ENCODE results near the gene LRRTM4. TPM values are rescaled to one million over a fixed set of nuclear protein-coding genes. Genes with fewer than 3 reads are reported as not detected.

The LRRTM4 gene
- total and polyA plus RNA-seq, 2 donors (not counting 1 experiment from before 2014, with no cell fraction given), result 0.05 TPM; not detected in 1

- Histone ChIP-seq H3K27ac (ENCODE audit: insufficient read depth, low read length) (no peak overlapping the region), H3K36me3 (ENCODE audit: control insufficient read depth, insufficient read depth, low read length) (no peaks in the 10 kb centered on the region), H3K27me3 (ENCODE audit: control insufficient read depth, insufficient read depth, low read length) (no peaks in the 10 kb centered on the region)
These were observed 413.3 kb downstream of the LRRTM4 start for GRCh38 chr2:77108915-77109314.

GRCh38 chr2:77105008-77105407, 417.2 kb downstream of the LRRTM4 start:
- Histone ChIP-seq H3K9ac (ENCODE audit: insufficient read depth, low read length) (no peak overlapping the region), H3K79me2 (ENCODE audit: control insufficient read depth, insufficient read depth, low read length) (no peaks in the 10 kb centered on the region), H3K9me3 (ENCODE audit: control insufficient read depth, insufficient read depth, low read depth, low read length) (no peaks in the 10 kb centered on the region), H3K4me2 (ENCODE audit: extremely low read depth, insufficient read depth, low read length) (no peak overlapping the region), H3K4me1 (ENCODE audit: control insufficient read depth, extremely low read depth, insufficient read depth, low read length) (no peaks in the 10 kb centered on the region), H3K27me3 (ENCODE audit: control insufficient read depth, insufficient read depth, low read length) (no peaks in the 10 kb centered on the region), H3K27ac (ENCODE audit: insufficient read depth, low read length) (no peak overlapping the region), H4K20me1 (ENCODE audit: control insufficient read depth, extremely low read depth, insufficient read depth, low read length) (no peaks in the 10 kb centered on the region), H2AFZ (ENCODE audit: low read length) (no peak overlapping the region), H3K4me3 (replicated peaks in 1 of 4; ENCODE audit: control extremely low read depth in 1 of 4, insufficient read depth in 1 of 4, low read depth in 3 of 4, low read length in 4 of 4) (no peak overlapping the region), H3K36me3 (ENCODE audit: control insufficient read depth, insufficient read depth, low read length) (no peaks in the 10 kb centered on the region)
- DNase-seq (ENCODE audit: low read depth in 2 of 2), result no peak
- TF ChIP-seq CTCF (conservative IDR thresholded peaks at IDR 0.05 in 1 of 2, IDR thresholded peaks at IDR 0.05 in 1 of 2; ENCODE audit: low read depth in 1 of 2, low read length in 2 of 2) (no peak), EZH2 (IDR thresholded peaks at IDR 0.05; ENCODE audit: low read length, missing control alignments) (no peak)

More at GRCh38 chr2:77108915-77109314, 413.3 kb downstream of the LRRTM4 start:
- Histone ChIP-seq H3K4me1 (ENCODE audit: control insufficient read depth, extremely low read depth, insufficient read depth, low read length) (no peaks in the 10 kb centered on the region), H3K4me2 (ENCODE audit: extremely low read depth, insufficient read depth, low read length) (no peak overlapping the region), H3K9ac (ENCODE audit: insufficient read depth, low read length) (no peak overlapping the region), H4K20me1 (ENCODE audit: control insufficient read depth, extremely low read depth, insufficient read depth, low read length) (no peaks in the 10 kb centered on the region), H3K4me3 (replicated peaks in 1 of 4; ENCODE audit: control extremely low read depth in 1 of 4, insufficient read depth in 1 of 4, low read depth in 3 of 4, low read length in 4 of 4) (no peak overlapping the region), H3K79me2 (ENCODE audit: control insufficient read depth, insufficient read depth, low read length) (no peaks in the 10 kb centered on the region), H3K9me3 (ENCODE audit: control insufficient read depth, insufficient read depth, low read depth, low read length) (no peaks in the 10 kb centered on the region), H2AFZ (ENCODE audit: low read length) (no peak overlapping the region)
- no peak for DNase-seq (ENCODE audit: low read depth in 2 of 2)
- TF ChIP-seq CTCF (conservative IDR thresholded peaks at IDR 0.05 in 1 of 2, IDR thresholded peaks at IDR 0.05 in 1 of 2; ENCODE audit: low read depth in 1 of 2, low read length in 2 of 2) (no peak), EZH2 (IDR thresholded peaks at IDR 0.05; ENCODE audit: low read length, missing control alignments) (no peak)

GRCh38 chr2:77104554-77104953, 417.6 kb downstream of the LRRTM4 start:
- H3K36me3 ChIP-seq (ENCODE audit: control insufficient read depth, insufficient read depth, low read length), result no peaks in the 10 kb centered on the region
- no peak overlapping the region for H2AFZ ChIP-seq (ENCODE audit: low read length)
- H4K20me1 ChIP-seq (ENCODE audit: control insufficient read depth, extremely low read depth, insufficient read depth, low read length), result no peaks in the 10 kb centered on the region
- no peaks in the 10 kb centered on the region for H3K79me2 ChIP-seq (ENCODE audit: control insufficient read depth, insufficient read depth, low read length)
- H3K27me3 ChIP-seq (ENCODE audit: control insufficient read depth, insufficient read depth, low read length), result no peaks in the 10 kb centered on the region
- TF ChIP-seq EZH2 (IDR thresholded peaks at IDR 0.05; ENCODE audit: low read length, missing control alignments) (no peak), CTCF (conservative IDR thresholded peaks at IDR 0.05 in 1 of 2, IDR thresholded peaks at IDR 0.05 in 1 of 2; ENCODE audit: low read depth in 1 of 2, low read length in 2 of 2) (no peak)
- no peak for DNase-seq (ENCODE audit: low read depth in 2 of 2)
- no peaks in the 10 kb centered on the region for H3K9me3 ChIP-seq (ENCODE audit: control insufficient read depth, insufficient read depth, low read depth, low read length)
- H3K4me3 ChIP-seq (replicated peaks in 1 of 4; ENCODE audit: control extremely low read depth in 1 of 4, insufficient read depth in 1 of 4, low read depth in 3 of 4, low read length in 4 of 4), result no peak overlapping the region
- no peak overlapping the region for H3K27ac ChIP-seq (ENCODE audit: insufficient read depth, low read length)
- no peak overlapping the region for H3K4me2 ChIP-seq (ENCODE audit: extremely low read depth, insufficient read depth, low read length)
- no peak overlapping the region for H3K9ac ChIP-seq (ENCODE audit: insufficient read depth, low read length)
- no peaks in the 10 kb centered on the region for H3K4me1 ChIP-seq (ENCODE audit: control insufficient read depth, extremely low read depth, insufficient read depth, low read length)
